KOPT-K1 (cell line): Measurements from ENCODE around the gene ZNF148.
"Not testable (repeated sequence)": the region's sequence is repeated elsewhere in the genome, so short reads cannot be mapped to it uniquely, and the experiment has no call there.

Experiments used
- H3K27ac ChIP-seq: fragments of 200-600 bp; sonication (generic); 2 replicates; pipeline ENCODE4 v1.5.1; 2016; ENCODE audit warnings: antibody characterized with exemption, mild to moderate bottlenecking, low read depth, low read length; ENCODE audit not compliant: poor library complexity, severe bottlenecking
- H3K36me3 ChIP-seq: fragments of 200-600 bp; sonication (generic); 2 replicates; pipeline ENCODE4 v1.5.1; 2017; ENCODE audit warnings: antibody characterized with exemption, mild to moderate bottlenecking, low read length, moderate library complexity; ENCODE audit not compliant: insufficient read depth
- H3K9me3 ChIP-seq: fragments of 200-600 bp; sonication (generic); 2 replicates; pipeline ENCODE4 v1.5.1; 2017; ENCODE audit warnings: antibody characterized with exemption, low read length, mild to moderate bottlenecking; ENCODE audit not compliant: insufficient read depth, poor library complexity, severe bottlenecking

ZNF148 gene

DNA sequence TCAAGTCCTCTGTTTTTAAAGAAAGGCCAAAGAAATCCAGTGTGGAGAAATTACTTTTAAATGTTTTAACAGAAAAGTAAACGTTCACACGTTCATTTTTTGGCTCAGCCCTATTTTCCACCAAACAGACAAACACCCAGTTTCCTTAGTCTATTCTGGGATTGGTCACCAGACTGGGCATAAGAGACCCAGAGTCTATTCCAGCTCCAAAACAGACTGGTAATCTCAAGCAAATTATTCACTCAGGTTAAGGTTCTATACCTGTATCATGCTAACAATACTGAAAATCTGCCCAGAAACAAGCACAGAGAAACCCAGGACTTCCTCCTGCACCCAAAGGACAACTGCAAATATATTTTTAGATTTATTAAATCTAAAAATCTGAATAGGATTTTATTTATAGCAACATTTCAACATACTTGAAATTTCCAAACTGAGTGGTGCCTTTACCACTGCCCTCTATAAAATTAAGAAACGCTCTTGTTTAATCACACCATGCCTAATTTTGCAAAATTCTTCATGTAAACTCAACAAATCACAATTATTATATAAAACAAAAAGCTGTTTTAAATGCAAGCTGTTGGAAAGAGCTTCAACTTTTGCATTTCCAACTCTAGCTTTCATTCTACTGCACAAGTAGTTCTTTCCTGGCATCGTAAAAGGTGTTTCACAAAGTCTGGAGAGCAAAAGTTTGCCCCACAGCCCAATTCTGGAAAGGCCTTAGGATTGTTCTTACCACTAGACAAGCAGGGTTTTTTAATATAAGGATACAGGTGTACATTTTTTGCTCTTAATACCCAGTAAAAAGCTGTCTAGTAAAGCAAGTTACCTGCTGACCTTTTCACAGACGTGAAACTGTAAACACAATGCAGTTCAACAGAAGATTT lies 18.7 kb downstream of the ZNF148 start:
- peaks cover 8% of the 10 kb centered on the region for H3K9me3 ChIP-seq
- H3K36me3 ChIP-seq, result no peaks in the 10 kb centered on the region
- peak overlapping the region; percentile 43 for H3K27ac ChIP-seq

DNA sequence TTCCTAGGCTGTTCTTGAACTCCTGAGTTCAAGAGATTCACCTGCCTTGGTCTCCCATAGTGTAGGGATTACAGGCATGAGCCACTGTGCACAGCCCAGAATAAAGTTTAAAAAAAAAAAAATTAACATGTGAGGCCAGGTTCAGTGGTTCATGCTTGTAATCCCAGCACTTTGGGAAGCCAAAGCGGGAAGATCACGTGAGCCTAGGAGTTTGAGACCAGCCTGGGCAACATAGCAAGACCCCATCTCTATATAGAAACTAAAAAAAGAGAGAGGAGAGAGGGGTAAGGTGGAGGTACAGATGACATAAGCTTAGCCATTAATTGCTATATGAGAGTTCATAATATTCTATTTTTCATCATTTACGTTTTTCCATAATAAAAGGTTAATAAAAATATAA lies 21.5 kb downstream of the ZNF148 start:
- H3K36me3 ChIP-seq, result 0 out of 2 replicates have a peak, but pooled peaks cover 5% of the 10 kb centered on the region
- no peak overlapping the region for H3K27ac ChIP-seq
- peaks cover 31% of the 10 kb centered on the region for H3K9me3 ChIP-seq

DNA sequence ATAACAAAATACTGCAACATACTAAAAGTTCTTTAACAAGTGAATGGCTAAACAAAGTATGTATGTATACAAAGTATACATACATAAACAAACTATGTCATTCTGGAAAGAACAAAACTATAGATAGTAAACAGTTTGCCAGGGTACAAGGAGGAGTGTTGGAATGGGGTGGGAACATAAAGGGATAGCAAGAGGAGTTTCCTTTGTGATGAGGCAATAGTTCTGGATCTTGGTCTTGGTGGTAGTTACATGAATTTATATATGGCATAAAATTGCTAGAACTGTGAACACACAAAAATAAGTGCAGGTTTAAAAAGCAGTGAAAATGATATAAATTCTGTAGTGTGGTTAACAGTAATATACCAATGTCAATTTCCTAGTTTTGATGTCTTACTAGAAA lies 22.0 kb downstream of the ZNF148 start:
- H3K9me3 ChIP-seq, result peaks cover 36% of the 10 kb centered on the region
- 0 out of 2 replicates have a peak, but pooled peaks cover 5% of the 10 kb centered on the region for H3K36me3 ChIP-seq
- no peak overlapping the region for H3K27ac ChIP-seq

DNA sequence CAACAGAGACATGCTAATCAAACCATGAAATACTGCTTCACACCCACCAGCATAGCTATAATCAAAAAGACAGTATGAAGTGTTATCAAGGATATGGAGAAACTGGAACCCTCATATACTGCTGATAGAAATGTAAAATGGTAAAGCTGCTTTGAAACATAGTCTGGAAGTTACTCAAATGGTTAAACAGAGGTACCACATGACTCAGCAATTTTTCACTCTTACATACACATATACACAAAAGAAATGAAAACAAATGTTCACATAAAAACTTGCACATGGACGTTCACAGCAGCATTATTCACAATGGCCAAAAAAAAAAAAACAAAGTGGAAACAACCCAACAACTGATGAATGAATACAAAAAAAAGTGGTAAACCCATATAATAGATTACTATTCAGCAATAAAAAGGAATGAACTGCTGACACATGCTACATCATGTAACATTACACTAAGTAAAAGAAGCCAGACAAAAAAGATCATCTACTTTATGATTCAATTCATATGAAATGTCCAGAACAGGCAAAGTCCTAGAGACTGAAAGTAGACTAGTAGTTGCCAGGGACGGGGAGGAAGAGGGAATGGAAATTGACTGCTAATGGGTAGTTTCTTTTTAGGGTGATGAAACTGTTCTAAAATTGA lies 23.2 kb downstream of the ZNF148 start:
- H3K27ac ChIP-seq, result no peak overlapping the region
- peaks cover 46% of the 10 kb centered on the region for H3K9me3 ChIP-seq
- H3K36me3 ChIP-seq, result 0 out of 2 replicates have a peak, but pooled peaks cover 5% of the 10 kb centered on the region

DNA sequence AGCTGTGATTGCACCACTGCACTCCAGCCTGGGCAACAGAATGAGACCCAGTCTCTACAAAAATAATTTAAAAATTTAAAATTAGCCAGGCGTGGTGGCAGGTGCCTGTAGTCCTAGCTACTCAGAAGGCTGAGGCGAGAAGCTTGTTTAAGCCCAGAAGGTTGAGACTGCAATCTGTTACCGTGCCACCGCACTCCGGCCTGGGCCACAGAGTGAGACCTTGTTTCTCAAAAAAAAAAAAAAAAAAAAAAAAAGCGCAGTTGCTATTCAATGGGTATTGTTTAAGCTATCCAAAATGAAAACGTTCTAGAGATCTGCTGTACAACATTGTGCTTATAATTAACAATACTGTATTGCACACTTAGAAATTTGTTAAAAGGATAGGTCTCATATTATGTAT lies 24.0 kb downstream of the ZNF148 start:
- Histone ChIP-seq H3K9me3 (peaks cover 54% of the 10 kb centered on the region), H3K27ac (no peak overlapping the region), H3K36me3 (0 out of 2 replicates have a peak, but pooled peaks cover 5% of the 10 kb centered on the region)

DNA sequence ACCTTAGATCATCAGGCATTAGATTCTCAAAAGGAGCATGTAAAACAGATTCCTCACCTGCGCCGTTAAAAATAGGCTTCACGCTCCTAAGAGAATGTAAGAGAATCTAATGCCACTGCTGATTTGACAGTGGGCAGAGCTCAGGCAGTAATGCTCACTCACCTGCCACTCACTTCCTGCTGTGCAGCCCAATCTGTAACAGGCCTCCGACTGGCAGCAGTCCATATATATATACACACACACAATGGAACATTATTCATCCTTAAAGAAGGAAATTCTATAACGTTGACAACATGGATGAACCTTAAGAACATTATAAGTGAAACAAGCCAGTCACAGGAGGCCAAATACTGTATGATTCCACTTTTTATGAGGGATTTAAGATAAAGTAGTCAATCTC lies 24.5 kb downstream of the ZNF148 start:
- Histone ChIP-seq H3K9me3 (peaks cover 60% of the 10 kb centered on the region), H3K27ac (no peak overlapping the region), H3K36me3 (0 out of 2 replicates have a peak, but pooled peaks cover 5% of the 10 kb centered on the region)

DNA sequence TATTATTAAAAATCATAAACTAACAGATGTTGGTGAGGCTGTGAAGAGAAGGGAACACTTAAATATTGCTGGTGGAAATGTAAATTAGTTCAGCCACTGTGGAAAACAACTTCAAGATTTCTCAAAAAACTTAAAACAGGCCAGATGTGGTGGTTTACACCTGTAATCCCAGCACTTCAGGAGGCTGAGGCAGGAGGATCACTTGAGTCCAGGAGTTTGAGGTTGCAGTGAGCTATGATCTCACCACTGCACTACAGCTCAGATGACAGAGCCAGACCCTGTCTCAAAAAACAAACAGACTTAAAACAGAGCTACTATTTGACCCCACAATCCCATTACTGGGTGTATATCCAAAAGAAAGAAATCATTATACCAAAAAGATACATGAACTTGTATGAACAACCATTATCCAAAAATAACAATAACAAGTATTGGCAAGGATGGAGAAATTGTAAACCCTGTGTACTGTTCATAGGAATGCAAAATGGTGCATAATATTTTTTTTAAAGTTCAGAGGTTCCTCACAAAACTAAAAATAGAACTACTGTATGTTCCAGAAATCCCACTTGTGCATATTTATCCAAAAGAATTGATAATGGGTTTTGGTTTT lies 25.5 kb downstream of the ZNF148 start:
- peaks cover 69% of the 10 kb centered on the region for H3K9me3 ChIP-seq
- 0 out of 2 replicates have a peak, but pooled peaks cover 5% of the 10 kb centered on the region for H3K36me3 ChIP-seq
- no peak overlapping the region for H3K27ac ChIP-seq

DNA sequence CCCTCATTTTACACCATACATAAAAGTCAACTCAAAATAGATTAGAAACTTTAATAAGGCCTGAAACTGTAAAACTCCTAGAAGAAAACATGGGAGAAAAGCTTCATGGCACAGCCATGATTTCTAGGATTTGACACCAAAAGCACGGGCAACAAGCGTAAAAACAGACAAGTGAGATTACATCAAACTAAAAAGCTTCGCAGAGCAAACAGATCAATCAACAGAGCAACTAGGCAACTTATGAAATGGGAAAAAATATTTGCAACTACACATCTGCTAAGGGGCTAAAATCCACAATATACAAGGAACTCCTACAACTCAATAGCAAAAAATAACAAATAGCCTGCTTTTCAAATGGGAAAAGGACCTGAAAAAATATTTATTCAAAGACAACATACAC lies 26.1 kb downstream of the ZNF148 start:
- H3K27ac ChIP-seq, result no peak overlapping the region
- 0 out of 2 replicates have a peak, but pooled peaks cover 5% of the 10 kb centered on the region for H3K36me3 ChIP-seq
- peaks cover 75% of the 10 kb centered on the region for H3K9me3 ChIP-seq

DNA sequence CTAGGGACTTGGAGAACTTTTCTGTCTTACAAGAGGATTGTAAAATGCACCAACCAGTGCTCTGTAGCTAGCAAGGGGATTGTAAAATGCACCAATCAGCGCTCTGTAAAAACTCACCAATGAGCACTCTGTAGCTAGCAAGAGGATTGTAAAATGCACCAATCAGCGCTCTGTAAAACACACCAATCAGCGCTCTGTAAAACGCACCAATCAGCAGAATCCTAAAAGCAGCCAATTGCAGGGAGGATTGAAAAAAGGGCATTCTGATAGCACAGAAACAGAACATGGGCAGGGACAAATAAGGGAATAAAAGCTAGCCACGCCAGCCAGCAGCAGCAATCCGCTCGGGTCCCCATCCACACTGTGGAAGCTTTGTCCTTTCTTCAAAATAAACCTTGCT lies 31.8 kb downstream of the ZNF148 start:
- not testable (repeated sequence) for H3K36me3 ChIP-seq, H3K27ac ChIP-seq
- peaks cover 93% of the 10 kb centered on the region for H3K9me3 ChIP-seq

DNA sequence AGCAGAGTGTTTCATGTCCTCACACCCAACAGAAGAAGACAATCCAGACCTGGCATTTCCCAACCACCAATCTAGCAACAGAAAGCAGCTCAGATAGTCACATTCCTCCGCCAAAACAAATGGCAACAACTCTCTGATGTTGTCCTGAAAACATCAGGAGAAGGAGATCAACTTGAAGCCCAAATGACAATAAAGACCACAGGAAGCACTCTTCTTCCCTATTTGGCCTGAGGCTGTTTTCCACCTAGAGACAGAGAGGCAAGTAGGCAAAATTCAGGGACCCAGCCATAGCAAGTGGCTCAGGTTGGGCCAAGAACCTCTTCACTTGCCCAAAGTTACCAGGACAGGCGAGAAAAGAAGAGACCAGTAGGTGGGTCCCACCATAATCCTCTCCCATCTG lies 35.0 kb downstream of the ZNF148 start:
- H3K36me3 ChIP-seq, result peaks cover 9% of the 10 kb centered on the region; the same call in 1 of the 2 replicates
- no peak overlapping the region for H3K27ac ChIP-seq
- peaks cover 62% of the 10 kb centered on the region for H3K9me3 ChIP-seq

DNA sequence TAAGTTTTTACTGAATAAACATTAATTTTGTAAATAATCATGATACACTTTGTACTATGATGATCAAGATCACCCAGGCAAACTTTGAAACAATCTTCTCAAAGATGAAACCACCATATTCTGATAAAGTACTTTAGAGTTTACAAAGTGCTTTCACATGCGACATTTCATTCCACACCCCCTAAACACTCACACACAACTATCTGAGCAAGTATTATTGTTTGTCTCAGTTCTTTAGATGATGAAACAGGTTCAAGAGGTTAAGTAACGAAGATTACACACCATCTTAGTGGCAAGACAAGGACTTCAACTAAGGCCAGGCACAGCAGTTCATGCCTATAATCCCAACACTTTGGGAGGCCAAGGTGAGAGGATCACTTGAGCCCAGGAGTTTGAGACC lies 37.6 kb downstream of the ZNF148 start:
- Histone ChIP-seq H3K9me3 (peaks cover 39% of the 10 kb centered on the region), H3K36me3 (peaks cover 9% of the 10 kb centered on the region; the same call in 1 of the 2 replicates), H3K27ac (no peak overlapping the region)

DNA sequence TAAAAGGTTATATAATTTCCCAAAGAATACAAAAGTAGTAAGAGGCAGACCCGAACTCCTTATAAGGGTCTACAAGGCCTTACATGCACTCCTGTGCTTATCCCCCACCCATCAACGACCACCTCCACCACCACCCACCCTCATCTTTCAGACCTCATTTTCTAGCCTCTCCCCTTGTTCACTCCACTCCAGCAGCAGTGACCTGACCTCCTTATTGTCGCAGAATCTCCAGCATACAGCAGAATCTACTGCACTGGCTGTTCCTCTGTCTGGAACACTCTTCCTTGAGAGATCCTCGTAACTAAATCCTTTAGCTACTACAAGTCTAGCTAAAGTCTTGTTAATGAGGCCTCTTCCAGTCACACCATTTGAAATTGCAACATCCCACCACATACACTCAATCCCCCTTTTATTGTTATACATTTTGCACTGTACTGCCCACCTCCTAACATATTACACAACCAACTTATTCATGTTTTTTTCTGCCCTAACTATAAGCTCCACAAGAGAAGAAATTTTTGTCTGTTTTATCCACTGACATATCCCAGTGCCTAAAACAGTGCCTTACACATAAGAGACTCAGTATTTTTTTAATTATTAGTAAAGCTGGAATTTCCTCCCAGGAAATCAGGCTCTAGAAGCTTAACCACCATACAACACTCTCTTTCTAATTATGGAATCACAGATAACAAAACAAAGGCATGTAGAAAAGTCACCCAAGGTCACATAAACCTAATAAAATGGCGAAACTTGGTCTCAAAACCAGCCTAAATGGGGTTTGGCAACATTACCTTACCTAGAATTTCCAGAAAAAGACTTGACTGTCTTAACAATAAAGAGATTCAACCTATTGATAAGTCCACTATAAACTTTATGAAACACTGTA lies 40.2 kb downstream of the ZNF148 start:
- Histone ChIP-seq H3K9me3 (peaks cover 16% of the 10 kb centered on the region), H3K36me3 (peaks cover 11% of the 10 kb centered on the region), H3K27ac (no peak overlapping the region)

DNA sequence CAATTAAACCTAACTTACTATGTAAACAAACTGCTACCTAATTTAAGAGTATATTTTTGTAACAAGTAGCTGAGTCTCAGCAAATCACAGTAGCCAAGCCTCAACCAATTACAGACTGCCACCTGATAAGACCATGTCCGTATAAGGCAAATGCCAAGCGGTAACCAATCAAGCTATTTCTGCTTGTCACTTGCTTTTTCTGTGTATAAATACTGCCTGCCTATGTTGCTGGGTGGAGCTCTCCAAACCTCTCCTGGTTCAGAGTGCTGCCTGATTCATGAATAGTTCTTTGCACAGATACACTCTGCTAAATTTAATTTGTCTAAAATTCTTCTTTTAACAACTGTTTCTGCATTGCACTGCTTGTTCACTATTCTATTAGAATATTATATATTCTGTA lies 42.6 kb downstream of the ZNF148 start:
- H3K9me3 ChIP-seq, result peaks cover 4% of the 10 kb centered on the region
- peaks cover 23% of the 10 kb centered on the region for H3K36me3 ChIP-seq
- no peak overlapping the region for H3K27ac ChIP-seq

DNA sequence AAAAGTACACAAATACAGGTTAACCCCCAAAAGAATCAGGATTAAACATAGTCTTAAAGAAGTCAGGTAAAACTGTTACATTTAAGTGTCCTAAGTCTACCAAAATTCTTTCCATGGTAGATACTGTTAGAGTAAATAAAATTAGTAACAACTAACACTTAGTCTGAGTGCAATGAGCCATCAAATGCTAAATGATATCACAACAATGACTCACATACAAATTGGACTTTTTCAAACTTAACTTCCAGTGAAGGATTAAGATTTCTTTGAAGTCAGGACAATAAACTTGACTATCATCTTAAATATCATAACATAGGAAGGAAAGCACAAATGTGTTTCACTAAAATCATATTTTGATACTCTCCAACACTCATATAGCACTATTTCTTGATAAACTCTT lies 43.9 kb downstream of the ZNF148 start:
- H3K9me3 ChIP-seq, result peaks cover 4% of the 10 kb centered on the region
- peaks cover 26% of the 10 kb centered on the region for H3K36me3 ChIP-seq
- no peak overlapping the region for H3K27ac ChIP-seq
